Measurements from ENCODE around the gene PCNX3. TPM values are rescaled to one million over a fixed set of nuclear protein-coding genes. Genes with fewer than 3 reads are reported as not detected.
A peak's percentile ranks its signal among the peaks of the same experiment; 100 is the strongest.

PCNX3 gene
- total and polyA plus RNA-seq, 2 of the 4 experiments (the other 2 are of a cell fraction): 5.6 to 33.2 TPM

DNA sequence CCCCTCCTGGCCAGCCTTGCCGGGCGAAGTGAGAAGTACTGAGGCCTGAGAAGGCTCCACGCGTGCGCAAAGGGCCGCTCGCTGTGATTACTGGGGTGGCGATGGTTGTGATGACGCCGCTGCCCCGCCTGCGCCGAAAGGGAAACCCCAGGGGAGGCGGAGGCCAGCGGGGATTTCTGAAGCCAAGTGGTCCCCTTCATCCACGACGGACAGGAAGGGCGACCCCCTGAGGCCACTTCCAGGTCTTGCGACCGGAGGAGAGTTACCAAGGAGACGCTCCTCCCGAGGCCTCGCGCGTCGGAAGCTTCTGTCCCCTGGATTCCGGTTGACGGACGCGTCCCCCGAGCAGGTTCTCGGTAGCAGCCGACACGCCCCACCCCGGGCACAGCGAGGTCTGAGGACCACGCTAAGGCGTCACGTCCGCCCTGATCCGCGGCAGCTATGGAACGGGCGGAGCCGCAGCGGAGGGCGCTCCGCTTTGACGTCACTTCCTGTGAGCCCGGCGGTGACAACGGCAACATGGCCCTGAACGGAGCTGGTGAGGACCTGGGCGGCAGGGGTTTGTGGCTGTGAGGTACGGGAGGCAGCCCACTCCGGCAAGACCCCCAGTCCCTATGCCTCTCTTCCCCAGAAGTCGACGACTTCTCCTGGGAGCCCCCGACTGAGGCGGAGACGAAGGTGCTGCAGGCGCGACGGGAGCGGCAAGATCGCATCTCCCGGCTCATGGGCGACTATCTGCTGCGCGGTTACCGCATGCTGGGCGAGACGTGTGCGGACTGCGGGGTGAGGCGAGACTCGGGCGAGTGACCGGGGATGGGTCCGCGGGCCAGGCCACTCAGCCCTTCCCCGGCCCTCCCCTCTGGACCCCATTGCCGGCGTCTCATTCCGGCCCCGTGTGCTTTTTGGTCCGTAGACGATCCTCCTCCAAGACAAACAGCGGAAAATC, 45.3 kb upstream of the PCNX3 start, which contains the start of gene ZNRD2 (continued):
- TF ChIP-seq RAD21 (IDR thresholded peaks at IDR 0.05; ENCODE audit: low read length) (peak; percentile 64), MAZ (IDR thresholded peaks at IDR 0.05; ENCODE audit: borderline replicate concordance, low read depth, low read length) (peak; percentile 79; the same call in 1 of the 2 replicates), RCOR1 (IDR thresholded peaks at IDR 0.05; ENCODE audit: insufficient replicate concordance, low read length) (no peak)

DNA sequence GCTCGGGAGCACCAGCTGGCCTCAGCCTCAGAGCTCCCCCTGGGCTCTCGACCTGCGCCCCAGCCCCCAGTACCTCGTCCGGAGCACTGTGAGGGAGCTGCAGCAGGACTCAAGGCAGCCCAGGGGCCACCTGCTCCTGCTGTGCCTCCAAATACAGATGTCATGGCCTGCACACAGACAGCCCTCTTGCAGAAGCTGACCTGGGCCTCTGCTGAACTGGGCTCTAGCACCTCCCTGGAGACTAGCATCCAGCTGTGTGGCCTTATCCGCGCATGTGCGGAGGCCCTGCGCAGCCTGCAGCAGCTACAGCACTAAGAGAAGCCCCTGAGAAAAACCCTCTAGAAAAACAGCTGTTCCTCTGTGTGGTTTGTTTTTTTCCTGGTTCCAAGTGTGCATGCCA, 44.2 kb upstream of the PCNX3 start:
- peak overlapping the region; percentile 96 for H2AK9ac ChIP-seq (replicated peaks; ENCODE audit: low read depth, low read length, poor library complexity)
- H3K56ac ChIP-seq (ENCODE audit: extremely low read depth, insufficient read depth, low read length): no peak overlapping the region
- no peak overlapping the region for H2BK5ac ChIP-seq (ENCODE audit: low read depth, low read length, poor library complexity, severe bottlenecking)
- H3K23ac ChIP-seq (ENCODE audit: low read depth, low read length): no peak overlapping the region
- H3K9me3 ChIP-seq (ENCODE audit: control insufficient read depth, insufficient read depth, low read length): no peaks in the 10 kb centered on the region
- DNase-seq (no peak), ATAC-seq (ENCODE audit: low read depth) (no peak)
- no peak overlapping the region for H4K91ac ChIP-seq (ENCODE audit: insufficient read depth, low read depth, low read length)
- H3K36me3 ChIP-seq (ENCODE audit: control insufficient read depth, insufficient read depth, low read length): peaks cover 4% of the 10 kb centered on the region; the same call in 1 of the 2 replicates
- WGBS, 2 experiments (ENCODE audit: extremely low coverage in 2 of 2, insufficient read length in 1 of 2): 88% methylated on average over 7 of the region's 9 CpGs; no CpG with 5 or more reads in 1 of the 2 experiments
- CTCF ChIA-PET: interaction anchor here (2.6 kb wide), 1 partner anchor 31 kb away, joined by 15 read pairs; no protein-coding TSS in a partner anchor
- in situ Hi-C loops (cut with MboI; ENCODE audit: low sequenced_read_pairs): no loop called here
- H4K8ac ChIP-seq (ENCODE audit: low read depth in 2 of 2, low read length in 2 of 2): no peak overlapping the region
- no peaks in the 10 kb centered on the region for H3K27me3 ChIP-seq (ENCODE audit: control insufficient read depth, insufficient read depth, low read length)
- H2BK15ac ChIP-seq (ENCODE audit: low read depth, low read length): no peak overlapping the region
- H2AFZ ChIP-seq (replicated peaks; ENCODE audit: low read length, poor library complexity): no peak overlapping the region
- no peak overlapping the region for H3K27ac ChIP-seq (ENCODE audit: insufficient read depth, low read length)
- POLR2A ChIA-PET (ENCODE audit: unreplicated experiment): no interaction called here
- H4K5ac ChIP-seq (ENCODE audit: low read depth, low read length): no peak overlapping the region
- H3K9me1 ChIP-seq (ENCODE audit: insufficient read depth, low read length): peaks cover 19% of the 10 kb centered on the region
- H3K14ac ChIP-seq (replicated peaks; ENCODE audit: low read depth, low read length): no peak overlapping the region
- peaks cover 24% of the 10 kb centered on the region for H3K4me1 ChIP-seq (ENCODE audit: control insufficient read depth, insufficient read depth, low read length)
- peaks cover 26 to 70% of the 10 kb centered on the region in 2 experiments for H3K79me1 ChIP-seq (ENCODE audit: low read depth in 1 of 2, low read length in 2 of 2)
- no peak overlapping the region for H2BK120ac ChIP-seq (ENCODE audit: low read depth, low read length)
- no peak overlapping the region for H3K18ac ChIP-seq (ENCODE audit: low read depth, low read length)
- intact Hi-C loops (cut with micrococcal nuclease): loop anchor here (2.0 to 5.0 kb wide), 3 partner anchors 15 to 189 kb away; partner anchors contain the start of gene SLC25A45
- no peak overlapping the region; the same call in 1 of the 2 replicates for H3K9ac ChIP-seq (ENCODE audit: low read depth, low read length)
- no peak overlapping the region for H3K4ac ChIP-seq (ENCODE audit: low read depth, low read length)
- H3K4me2 ChIP-seq (ENCODE audit: low read depth, low read length): peak overlapping the region; percentile 93; the same call in 1 of the 2 replicates
- dilution Hi-C loops (cut with HindIII; ENCODE audit: low sequenced_read_pairs, unreplicated experiment): no loop called here
- no peak overlapping the region for H2BK20ac ChIP-seq (ENCODE audit: low read depth, low read length)
- no TSS peak for BruUV-seq (replicated peaks)
- no peak overlapping the region for H3K4me3 ChIP-seq (ENCODE audit: insufficient read depth, low read depth, low read length)
- peaks cover 27% of the 10 kb centered on the region for H4K20me1 ChIP-seq (ENCODE audit: insufficient read depth, low read length)
- peak overlapping the region; percentile 35; the same call in 1 of the 2 replicates for H2AK5ac ChIP-seq (ENCODE audit: low read depth, low read length)
- TF ChIP-seq RCOR1 (IDR thresholded peaks at IDR 0.05; ENCODE audit: insufficient replicate concordance, low read length) (no peak), POLR2A (IDR thresholded peaks at IDR 0.05; ENCODE audit: low read depth, low read length) (no peak), RAD21 (IDR thresholded peaks at IDR 0.05; ENCODE audit: low read length) (no peak), BHLHE40 (IDR thresholded peaks at IDR 0.05; ENCODE audit: low read depth, low read length) (no peak), FOS (IDR thresholded peaks at IDR 0.05; ENCODE audit: low read depth, low read length) (no peak), SMC3 (IDR thresholded peaks at IDR 0.05; ENCODE audit: low read depth, low read length) (no peak), NFE2L2 (IDR thresholded peaks at IDR 0.05; ENCODE audit: low read depth, low read length) (no peak), CHD1 (IDR thresholded peaks at IDR 0.05; ENCODE audit: low read depth, low read length) (no peak), CEBPB (IDR thresholded peaks at IDR 0.05; ENCODE audit: low read depth, low read length) (no peak), MXI1 (IDR thresholded peaks at IDR 0.05; ENCODE audit: borderline replicate concordance, low read depth, low read length) (no peak)
- TF ChIP-seq, protein P1, sequence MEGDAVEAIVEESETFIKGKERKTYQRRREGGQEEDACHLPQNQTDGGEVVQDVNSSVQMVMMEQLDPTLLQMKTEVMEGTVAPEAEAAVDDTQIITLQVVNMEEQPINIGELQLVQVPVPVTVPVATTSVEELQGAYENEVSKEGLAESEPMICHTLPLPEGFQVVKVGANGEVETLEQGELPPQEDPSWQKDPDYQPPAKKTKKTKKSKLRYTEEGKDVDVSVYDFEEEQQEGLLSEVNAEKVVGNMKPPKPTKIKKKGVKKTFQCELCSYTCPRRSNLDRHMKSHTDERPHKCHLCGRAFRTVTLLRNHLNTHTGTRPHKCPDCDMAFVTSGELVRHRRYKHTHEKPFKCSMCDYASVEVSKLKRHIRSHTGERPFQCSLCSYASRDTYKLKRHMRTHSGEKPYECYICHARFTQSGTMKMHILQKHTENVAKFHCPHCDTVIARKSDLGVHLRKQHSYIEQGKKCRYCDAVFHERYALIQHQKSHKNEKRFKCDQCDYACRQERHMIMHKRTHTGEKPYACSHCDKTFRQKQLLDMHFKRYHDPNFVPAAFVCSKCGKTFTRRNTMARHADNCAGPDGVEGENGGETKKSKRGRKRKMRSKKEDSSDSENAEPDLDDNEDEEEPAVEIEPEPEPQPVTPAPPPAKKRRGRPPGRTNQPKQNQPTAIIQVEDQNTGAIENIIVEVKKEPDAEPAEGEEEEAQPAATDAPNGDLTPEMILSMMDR (conservative IDR thresholded peaks at IDR 0.05; ENCODE audit: low read depth, low read length): no peak
